HG03159 (cell line): ENCODE data around the gene WWTR1.

Experiments used
- ATAC-seq: cut with Tn5 transposase; IDR thresholded peaks from one replicate; pipeline ENCODE4 v1.9.1; 2021; ENCODE audit warnings: mild to moderate bottlenecking, moderate library complexity; ENCODE audit not compliant: unreplicated experiment

WWTR1 gene

DNA sequence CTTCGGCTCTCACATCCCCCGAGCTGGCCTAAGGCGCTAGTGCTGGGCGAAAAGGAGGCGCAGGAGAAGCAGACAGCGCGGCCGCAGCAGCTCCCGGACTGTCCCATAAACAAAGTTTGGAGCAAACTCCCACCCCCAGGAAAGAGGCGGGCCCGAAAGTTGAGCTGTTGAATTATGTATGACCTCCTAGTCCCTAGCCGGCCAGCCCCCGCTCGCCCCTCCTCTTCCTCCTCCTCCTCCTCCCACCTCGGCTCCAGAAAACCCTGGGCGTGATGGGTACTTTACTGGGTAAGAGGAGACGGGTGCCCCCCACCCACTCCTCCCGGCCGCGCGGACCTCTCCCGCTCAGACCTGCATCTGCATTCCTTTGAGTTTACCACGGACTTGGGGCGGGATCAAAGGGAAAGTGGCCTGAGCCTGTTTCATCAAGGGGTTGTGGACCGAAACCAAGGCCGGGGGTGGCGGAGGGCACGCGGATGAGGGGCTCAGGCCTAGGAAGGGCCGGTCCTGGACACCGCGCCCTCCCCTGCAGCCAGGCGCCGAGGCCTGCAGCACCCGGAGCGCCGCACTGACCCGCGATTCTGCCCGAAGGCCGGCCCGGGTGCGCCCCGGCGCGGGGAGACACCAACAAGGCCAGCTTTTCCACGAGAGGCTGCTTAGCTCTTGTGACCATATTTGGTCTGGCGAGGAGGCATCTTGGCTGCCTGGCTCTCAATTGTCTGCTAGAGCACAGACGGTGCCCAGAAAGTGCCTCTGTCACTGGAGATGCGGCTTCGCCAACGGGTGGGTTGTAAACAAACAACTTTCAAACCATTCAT, at the start of gene WWTR1:
Gene WWTR1, minus strand, starts transcription at position 100 of the 818 bp plus-strand sequence. CDS start 719 bp downstream, outside the sequence.
- ATAC-seq: peak; percentile 80

DNA sequence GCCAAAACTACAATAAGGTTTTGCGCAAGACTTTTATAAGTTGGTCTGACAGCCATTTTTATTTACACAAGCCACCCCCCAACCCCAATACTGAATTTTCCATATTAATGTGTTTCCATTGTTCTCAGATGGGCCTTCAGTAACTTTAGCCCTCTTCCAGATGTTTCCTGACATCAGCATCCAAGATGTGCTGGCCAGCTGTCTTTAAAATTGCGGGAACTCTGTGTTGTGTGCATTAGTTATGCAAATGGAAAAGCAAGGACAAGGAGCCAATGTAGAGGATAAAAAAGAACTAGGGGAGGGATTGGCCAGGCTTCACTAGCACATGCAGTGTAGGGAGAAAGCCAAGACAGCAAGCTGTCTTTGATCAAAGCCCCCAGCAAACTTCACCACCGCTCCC, 49.1 kb upstream of the WWTR1 start:
- no peak for ATAC-seq

DNA sequence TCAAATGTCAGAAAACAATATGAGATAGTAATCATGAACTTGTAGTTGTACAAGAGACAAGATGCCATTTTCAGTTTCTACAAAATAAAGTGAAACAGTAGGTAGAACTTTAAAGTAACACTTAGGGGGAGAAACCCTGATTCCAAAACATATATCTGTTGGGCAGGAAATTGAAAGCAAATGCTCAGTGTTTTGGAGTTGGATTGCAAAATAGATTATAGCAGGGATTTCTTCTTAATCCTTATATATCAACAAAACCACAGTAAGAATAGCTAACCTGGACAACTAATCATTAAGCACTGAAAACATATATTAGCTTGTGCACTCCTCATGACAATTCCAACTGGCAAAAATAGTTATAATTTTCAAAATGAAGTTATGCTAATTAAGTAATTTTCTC, 47.6 kb upstream of the WWTR1 start:
- ATAC-seq: no peak

GRCh38 chr3:149703466-149703865, 45.6 kb upstream of the WWTR1 start:
- ATAC-seq: no peak

- no peak for ATAC-seq
Observed at GRCh38 chr3:149702691-149703441, 45.0 kb upstream of the WWTR1 start.

DNA sequence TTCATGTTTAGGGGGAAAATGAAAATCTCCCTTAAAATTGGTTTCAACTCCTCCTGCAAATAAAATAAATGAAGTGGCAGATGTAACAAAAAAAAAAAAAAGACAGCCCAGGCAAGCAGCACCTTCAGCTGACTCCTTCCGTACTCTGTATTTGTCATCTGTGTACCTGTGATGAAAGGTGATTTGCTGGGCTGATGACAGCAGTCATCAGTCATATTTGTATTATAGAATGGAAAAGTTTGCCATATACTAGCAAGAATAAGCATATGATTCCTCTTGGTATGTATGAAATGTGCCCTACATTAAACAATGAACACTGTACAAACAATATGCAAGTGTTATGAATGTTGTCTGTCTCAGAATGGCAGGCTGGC, 44.1 kb upstream of the WWTR1 start:
- ATAC-seq: no peak

- no peak for ATAC-seq
Observed at GRCh38 chr3:149701206-149701976, 43.6 kb upstream of the WWTR1 start.

DNA sequence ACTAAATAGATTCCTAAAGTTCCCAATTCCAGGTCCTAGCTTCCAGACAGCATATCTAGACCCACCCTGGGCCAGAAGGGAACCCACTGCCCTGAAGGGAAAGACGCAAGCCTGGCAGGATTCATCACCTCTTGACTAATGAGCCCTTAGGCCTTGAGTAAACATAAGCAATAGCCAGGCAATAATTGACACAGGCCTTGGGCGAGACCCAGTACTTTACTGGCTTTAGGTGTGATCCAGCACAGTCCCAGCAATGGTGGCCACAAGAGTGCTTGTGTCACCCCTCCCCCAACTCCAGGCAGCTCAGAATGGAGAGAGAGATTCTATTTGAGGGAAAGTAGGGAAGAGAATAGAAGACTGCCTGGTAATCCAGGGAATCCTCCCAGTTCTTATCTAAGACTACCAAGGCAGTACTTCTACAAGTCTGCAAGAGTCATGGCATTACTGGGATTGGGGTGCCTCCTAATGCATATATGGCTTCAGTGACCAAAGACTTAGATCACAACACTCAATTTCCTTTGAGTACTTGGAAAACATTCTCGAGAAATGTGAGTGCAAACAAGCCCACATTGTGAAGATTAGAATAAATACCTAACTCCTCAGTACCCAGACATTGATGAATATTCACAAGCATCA, 30.4 kb upstream of the WWTR1 start:
- no peak for ATAC-seq

DNA sequence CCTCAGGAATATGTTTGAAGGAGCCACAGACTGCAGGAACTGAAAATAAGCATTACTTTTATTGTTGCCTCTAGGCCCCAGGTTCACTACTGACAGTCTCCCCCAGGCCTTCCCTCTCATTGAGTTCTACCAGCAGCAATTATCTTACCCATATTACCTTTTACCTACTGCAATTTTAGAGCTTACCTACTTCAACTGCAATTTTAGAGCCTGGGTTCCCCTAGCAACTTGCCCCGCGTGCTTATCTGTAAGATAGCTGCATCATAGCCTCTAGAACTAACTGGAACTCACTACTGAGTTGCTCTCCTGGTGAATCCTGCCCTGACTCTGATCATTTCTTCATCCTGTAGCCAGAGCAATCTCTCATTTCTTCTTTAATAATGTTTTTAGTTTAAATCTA, 29.2 kb upstream of the WWTR1 start:
- no peak for ATAC-seq

DNA sequence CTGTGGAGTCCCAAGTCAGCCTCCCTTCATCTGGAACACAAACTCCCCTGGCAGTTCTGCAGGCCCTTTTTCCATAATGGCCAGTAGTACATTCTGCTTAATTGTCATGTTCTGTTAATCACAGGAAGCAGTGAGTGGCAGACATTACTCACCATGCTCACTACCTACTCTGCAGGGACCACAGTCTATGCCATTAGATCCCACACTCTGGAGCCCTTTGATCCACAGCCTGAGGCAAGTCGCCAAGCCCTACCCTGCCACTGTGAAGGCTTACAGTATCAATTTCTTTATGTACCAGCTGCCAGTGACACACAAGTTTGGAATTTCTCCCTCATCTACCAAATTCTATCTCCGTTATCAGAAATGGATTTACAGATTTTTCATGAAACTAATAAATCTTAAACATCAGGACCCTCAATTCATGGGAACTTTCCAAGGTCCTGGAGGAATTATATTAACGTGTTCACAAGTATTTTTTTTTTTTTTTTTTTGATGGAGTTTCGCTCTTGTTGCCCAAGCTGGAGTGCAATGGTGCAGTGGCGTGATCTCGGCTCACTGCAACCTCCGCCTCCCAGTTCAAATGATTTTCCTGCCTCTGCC, 20.6 kb upstream of the WWTR1 start:
- no peak for ATAC-seq

GRCh38 chr3:149673393-149673792, 15.6 kb upstream of the WWTR1 start:
- ATAC-seq: no peak

- ATAC-seq: no peak
Observed at GRCh38 chr3:149670742-149671492, 13.1 kb upstream of the WWTR1 start.

DNA sequence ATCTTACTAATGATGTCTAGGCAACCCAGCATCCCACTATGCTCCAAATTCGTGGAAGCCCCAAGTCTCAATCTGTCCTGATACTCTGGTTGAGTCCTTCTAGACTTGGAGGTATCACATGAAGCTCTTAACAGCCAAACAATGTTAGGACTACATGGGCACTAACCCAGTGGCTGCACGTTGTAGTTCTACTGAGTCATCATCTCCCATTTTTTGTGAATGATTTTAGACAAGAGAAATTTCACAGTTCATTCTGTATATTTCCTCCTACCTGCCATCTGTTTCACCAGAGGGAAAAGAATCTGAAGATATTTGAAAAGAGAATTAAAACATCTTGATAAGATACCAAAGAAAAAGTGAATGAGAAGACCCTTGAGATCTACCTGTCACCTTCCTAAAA, 9.8 kb upstream of the WWTR1 start:
- ATAC-seq: no peak

- no peak for ATAC-seq
Observed at GRCh38 chr3:149663966-149664365, 6.1 kb upstream of the WWTR1 start.

DNA sequence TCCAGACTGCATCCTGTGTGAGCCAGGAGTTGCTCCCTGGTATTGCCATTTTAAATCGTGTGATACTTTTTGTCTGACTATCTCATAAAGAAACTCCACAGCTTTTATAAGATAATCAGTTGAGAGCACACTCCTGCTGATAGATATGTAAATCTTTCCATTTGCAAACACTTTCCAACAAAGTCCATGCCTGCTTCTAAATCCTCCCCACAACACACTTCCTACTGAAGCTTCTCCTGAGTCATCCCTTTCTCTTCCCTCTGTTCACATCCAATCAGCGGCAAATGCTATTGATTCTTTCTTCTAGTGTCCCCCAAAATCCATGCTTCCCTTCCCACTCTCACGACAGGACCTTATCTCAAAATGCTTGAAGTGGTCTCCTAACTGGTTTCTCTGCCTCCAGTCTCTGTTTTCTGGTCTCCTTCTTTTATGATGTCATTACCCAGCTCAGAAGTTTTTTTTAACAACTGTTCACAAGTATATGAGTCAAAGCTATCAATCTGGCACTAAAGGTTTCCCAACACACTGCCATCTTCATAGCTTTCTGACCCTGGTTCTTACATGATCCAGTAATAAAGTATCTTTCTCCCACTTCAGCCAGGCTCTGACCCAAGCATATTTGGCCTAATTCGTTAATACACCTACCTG, 4.5 kb upstream of the WWTR1 start:
- no peak for ATAC-seq

DNA sequence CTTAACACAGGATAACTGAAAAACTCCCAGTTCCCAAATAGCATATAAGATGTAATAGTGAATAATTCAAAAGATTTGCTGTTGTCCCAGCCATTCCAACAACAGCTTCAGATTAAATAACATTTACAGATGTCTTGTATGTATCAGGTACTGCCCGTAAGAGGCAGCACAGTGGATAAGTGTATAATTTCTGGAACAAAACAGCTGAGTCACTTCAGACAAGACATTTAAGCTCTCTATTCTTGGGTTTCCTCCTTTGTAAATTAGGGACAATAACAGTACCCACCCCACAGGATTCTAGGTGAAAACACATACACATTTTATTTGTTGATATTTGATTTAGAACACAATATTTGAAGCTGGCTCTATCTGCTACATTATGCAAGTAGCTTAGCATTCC, 2.6 kb upstream of the WWTR1 start:
- ATAC-seq: no peak

GRCh38 chr3:149658744-149659497, 1.1 kb upstream of the WWTR1 start:
- ATAC-seq: peak; percentile 4

GRCh38 chr3:149657321-149657925, 402 bp downstream of the WWTR1 start:
- peak; percentile 32 for ATAC-seq
